GM18508 (cell line): Measurements from ENCODE around the gene TPSB2.
"Not testable (repeated sequence)": the region's sequence is repeated elsewhere in the genome, so short reads cannot be mapped to it uniquely, and the experiment has no call there.

Experiments used
- ATAC-seq: cut with Tn5 transposase; IDR thresholded peaks from one replicate; pipeline ENCODE4 v1.9.1; 2021; ENCODE audit warnings: moderate number of reproducible peaks; ENCODE audit not compliant: insufficient read depth, unreplicated experiment

TPSB2 gene

GRCh38 chr16:1243907-1244850 is 14.2 kb upstream of the TPSB2 start:
- not testable (repeated sequence) for ATAC-seq

GRCh38 chr16:1243363-1243762 is 13.4 kb upstream of the TPSB2 start:
- ATAC-seq, result not testable (repeated sequence)

GRCh38 chr16:1241081-1241480 is 11.1 kb upstream of the TPSB2 start:
- ATAC-seq, result not testable (repeated sequence)

- not testable (repeated sequence) for ATAC-seq
Observed at GRCh38 chr16:1240436-1240835, 10.5 kb upstream of the TPSB2 start, which contains the start of gene TPSAB1. Gene TPSAB1, plus strand, starts transcription at chr16:1240705. Its CDS starts 234 bp downstream, at chr16:1240939.

- not testable (repeated sequence) for ATAC-seq
Observed at GRCh38 chr16:1239575-1239974, 9.6 kb upstream of the TPSB2 start.

- not testable (repeated sequence) for ATAC-seq
Observed at GRCh38 chr16:1238909-1239308, 8.9 kb upstream of the TPSB2 start.

- ATAC-seq, result no peak
Observed at GRCh38 chr16:1237990-1238389, 8.0 kb upstream of the TPSB2 start.

- ATAC-seq, result not testable (repeated sequence)
Observed at GRCh38 chr16:1236659-1237058, 6.7 kb upstream of the TPSB2 start.

GRCh38 chr16:1232049-1232748 is 2.2 kb upstream of the TPSB2 start:
- ATAC-seq, result not testable (repeated sequence)

- not testable (repeated sequence) for ATAC-seq
Observed at GRCh38 chr16:1231301-1231700, 1.3 kb upstream of the TPSB2 start.

- not testable (repeated sequence) for ATAC-seq
Observed at GRCh38 chr16:1230471-1231212, 658 bp upstream of the TPSB2 start.

- not testable (repeated sequence) for ATAC-seq
Observed at GRCh38 chr16:1229476-1229875, 508 bp downstream of the TPSB2 start.

- ATAC-seq, result not testable (repeated sequence)
Observed at GRCh38 chr16:1228227-1228626, 1.8 kb downstream of the TPSB2 start.

- not testable (repeated sequence) for ATAC-seq
Observed at GRCh38 chr16:1226692-1227091, 3.3 kb downstream of the TPSB2 start.

GRCh38 chr16:1225728-1226311 is 4.2 kb downstream of the TPSB2 start:
- not testable (repeated sequence) for ATAC-seq

- no peak for ATAC-seq
Observed at GRCh38 chr16:1225051-1225451, 4.9 kb downstream of the TPSB2 start, which contains the start of gene TPSG1. Gene TPSG1, minus strand, starts transcription at chr16:1225268. Its CDS starts 16 bp downstream, at chr16:1225252.

GRCh38 chr16:1224558-1224957 is 5.4 kb downstream of the TPSB2 start:
- no peak for ATAC-seq

GRCh38 chr16:1223355-1224214 is 6.4 kb downstream of the TPSB2 start:
- no peak for ATAC-seq
